Stimulated activated CD4-positive, alpha-beta T cell treated with anti-CD3 and anti-CD28 coated beads, Interleukin-15, amount 100 ng/mL, for 48 hours (primary cell): Measurements from ENCODE around the gene MATN3.
A peak's percentile ranks its signal among the peaks of the same experiment; 100 is the strongest.
"Not testable (repeated sequence)": the region's sequence is repeated elsewhere in the genome, so short reads cannot be mapped to it uniquely, and the experiment has no call there.

Source experiments
- DNase-seq, 2 donors: peaks; one replicate each; pipeline ENCODE4 v3.0.0-alpha.2; 2020; ENCODE audit warnings: low read depth in 2 of 2

The MATN3 gene

GRCh38 chr2:20012282-20013125 lies at the start of gene MATN3:
MATN3 (minus strand) TSS chr2:20012668; CDS start chr2:20012631, 37 bp downstream.
- DNase-seq: no peak

GRCh38 chr2:20061940-20062339 lies 49.5 kb upstream of the MATN3 start:
- no peak for DNase-seq

- DNase-seq: no peak
Observed at GRCh38 chr2:20061476-20061875, 49.0 kb upstream of the MATN3 start.

GRCh38 chr2:20060106-20060505 lies 47.6 kb upstream of the MATN3 start:
- DNase-seq: no peak

GRCh38 chr2:20057268-20057667 lies 44.8 kb upstream of the MATN3 start:
- DNase-seq: no peak

- DNase-seq: no peak
Observed at GRCh38 chr2:20054931-20055330, 42.5 kb upstream of the MATN3 start.

- no peak for DNase-seq
Observed at GRCh38 chr2:20054119-20054518, 41.7 kb upstream of the MATN3 start.

- no peak for DNase-seq
Observed at GRCh38 chr2:20052861-20053281, 40.4 kb upstream of the MATN3 start.

GRCh38 chr2:20052229-20052851 lies 39.9 kb upstream of the MATN3 start:
- DNase-seq: no peak

GRCh38 chr2:20051532-20052228 lies 39.2 kb upstream of the MATN3 start, which contains the start of gene LAPTM4A:
LAPTM4A (minus strand) TSS chr2:20051628; CDS start chr2:20051520, 108 bp downstream.
- peak; percentile 96 to 98 for DNase-seq

GRCh38 chr2:20050646-20051531 lies 38.4 kb upstream of the MATN3 start:
- DNase-seq: no peak

GRCh38 chr2:20050104-20050645 lies 37.7 kb upstream of the MATN3 start:
- DNase-seq: peak in 1 of 2 donors; percentile 23

GRCh38 chr2:20049637-20050036 lies 37.2 kb upstream of the MATN3 start:
- DNase-seq: no peak

- no peak for DNase-seq
Observed at GRCh38 chr2:20048488-20049448, 36.3 kb upstream of the MATN3 start.

GRCh38 chr2:20045712-20046292 lies 33.3 kb upstream of the MATN3 start:
- DNase-seq: not testable (repeated sequence)

GRCh38 chr2:20044778-20045177 lies 32.3 kb upstream of the MATN3 start:
- DNase-seq: no peak

- no peak for DNase-seq
Observed at GRCh38 chr2:20042531-20042930, 30.1 kb upstream of the MATN3 start.

- DNase-seq: no peak
Observed at GRCh38 chr2:20040489-20041172, 28.2 kb upstream of the MATN3 start.

GRCh38 chr2:20037660-20038059 lies 25.2 kb upstream of the MATN3 start:
- no peak for DNase-seq
